Measurements from ENCODE around the gene COQ10A. TPM values are rescaled to one million over a fixed set of nuclear protein-coding genes. Genes with fewer than 3 reads are reported as not detected.
"Not testable (repeated sequence)": the region's sequence is repeated elsewhere in the genome, so short reads cannot be mapped to it uniquely, and the experiment has no call there.

COQ10A gene
- total RNA-seq, 1 donor from 2014 or later = 10.1 TPM

- H3K36me3 ChIP-seq = peaks cover 0 to 76% of the 10 kb centered on the region in 2 donors
Observed at GRCh38 chr12:56274299-56274698, 7.6 kb downstream of the COQ10A start.

GRCh38 chr12:56278905-56279304, 12.2 kb downstream of the COQ10A start:
- H3K4me1 ChIP-seq = no peaks in the 10 kb centered on the region
- H3K4me3 ChIP-seq = no peak overlapping the region
- no peak for DNase-seq (ENCODE audit: extremely low spot score in 2 of 2)
- no peaks in the 10 kb centered on the region for H3K9me3 ChIP-seq
- no peaks in the 10 kb centered on the region for H3K27me3 ChIP-seq
- intact Hi-C loops (cut with DNase I) = no loop called here
- H3K36me3 ChIP-seq = peaks cover 0 to 96% of the 10 kb centered on the region in 2 donors
- no peak overlapping the region for H3K27ac ChIP-seq
- TF ChIP-seq POLR2AphosphoS5 (IDR thresholded peaks at IDR 0.05; ENCODE audit: insufficient read depth in 1 of 2, low read depth in 1 of 2) = no peak
- TF ChIP-seq POLR2A (IDR thresholded peaks at IDR 0.05) = no peak
- no peak for TF ChIP-seq CTCF (IDR thresholded peaks at IDR 0.05)

More at GRCh38 chr12:56274299-56274698, 7.6 kb downstream of the COQ10A start:
- no peaks in the 10 kb centered on the region for H3K4me1 ChIP-seq
- no peak overlapping the region for H3K27ac ChIP-seq
- no peaks in the 10 kb centered on the region for H3K9me3 ChIP-seq
- no peaks in the 10 kb centered on the region for H3K27me3 ChIP-seq
- no peak overlapping the region for H3K4me3 ChIP-seq
- intact Hi-C loops (cut with DNase I) = no loop called here
- DNase-seq (ENCODE audit: extremely low spot score in 2 of 2) = no peak
- TF ChIP-seq CTCF (IDR thresholded peaks at IDR 0.05) (no peak), POLR2A (IDR thresholded peaks at IDR 0.05) (no peak), POLR2AphosphoS5 (IDR thresholded peaks at IDR 0.05; ENCODE audit: insufficient read depth in 1 of 2, low read depth in 1 of 2) (no peak)

GRCh38 chr12:56280849-56281248, 14.1 kb downstream of the COQ10A start:
- Histone ChIP-seq H3K27me3 (no peaks in the 10 kb centered on the region), H3K4me3 (no peak overlapping the region), H3K36me3 (peaks cover 0 to 88% of the 10 kb centered on the region in 2 donors), H3K4me1 (no peaks in the 10 kb centered on the region), H3K9me3 (no peaks in the 10 kb centered on the region), H3K27ac (no peak overlapping the region)
- intact Hi-C loops (cut with DNase I) = no loop called here
- DNase-seq (ENCODE audit: extremely low spot score in 2 of 2) = no peak
- TF ChIP-seq POLR2A (IDR thresholded peaks at IDR 0.05) (no peak), POLR2AphosphoS5 (IDR thresholded peaks at IDR 0.05; ENCODE audit: insufficient read depth in 1 of 2, low read depth in 1 of 2) (no peak), CTCF (IDR thresholded peaks at IDR 0.05) (no peak)

- TF ChIP-seq POLR2A (IDR thresholded peaks at IDR 0.05) = no peak
- TF ChIP-seq POLR2AphosphoS5 (IDR thresholded peaks at IDR 0.05; ENCODE audit: insufficient read depth in 1 of 2, low read depth in 1 of 2) = no peak
- Histone ChIP-seq H3K27me3 (no peaks in the 10 kb centered on the region), H3K4me3 (no peak overlapping the region), H3K27ac (no peak overlapping the region), H3K9me3 (no peaks in the 10 kb centered on the region), H3K36me3 (peaks cover 0 to 76% of the 10 kb centered on the region in 2 donors), H3K4me1 (peaks cover 8% of the 10 kb centered on the region)
- intact Hi-C loops (cut with DNase I) = no loop called here
- no peak for DNase-seq (ENCODE audit: extremely low spot score in 2 of 2)
Observed at GRCh38 chr12:56282030-56282429, 15.3 kb downstream of the COQ10A start.

- Histone ChIP-seq H3K4me3 (no peak overlapping the region), H3K4me1 (peaks cover 13% of the 10 kb centered on the region), H3K9me3 (no peaks in the 10 kb centered on the region), H3K36me3 (peaks cover 0 to 75% of the 10 kb centered on the region in 2 donors), H3K27ac (no peak overlapping the region), H3K27me3 (no peaks in the 10 kb centered on the region)
- no peak for DNase-seq (ENCODE audit: extremely low spot score in 2 of 2)
- intact Hi-C loops (cut with DNase I) = no loop called here
- TF ChIP-seq POLR2A (IDR thresholded peaks at IDR 0.05) (no peak), CTCF (IDR thresholded peaks at IDR 0.05) (no peak), POLR2AphosphoS5 (IDR thresholded peaks at IDR 0.05; ENCODE audit: insufficient read depth in 1 of 2, low read depth in 1 of 2) (no peak)
Observed at GRCh38 chr12:56282579-56282978, 15.8 kb downstream of the COQ10A start.

GRCh38 chr12:56284263-56284662, 17.5 kb downstream of the COQ10A start:
- peaks cover 17% of the 10 kb centered on the region for H3K4me1 ChIP-seq
- H3K4me3 ChIP-seq; DNase-seq (ENCODE audit: extremely low spot score in 2 of 2); intact Hi-C loops (cut with DNase I); H3K9me3 ChIP-seq; H3K27me3 ChIP-seq; H3K27ac ChIP-seq: not testable (repeated sequence)
- peaks cover 0 to 58% of the 10 kb centered on the region in 2 donors for H3K36me3 ChIP-seq
